ENCODE data around the gene CPT2. TPM values are rescaled to one million over a fixed set of nuclear protein-coding genes. Genes with fewer than 3 reads are reported as not detected.

CPT2 gene
- 17.3 and 19.6 TPM in 2 replicates for total RNA-seq (2022)
- percentile 69 among the genes with signal in this experiment for Bru-seq, nascent RNA
- percentile 56 among the genes with signal in this experiment for BruChase-seq, experiment 1, labeled RNA remaining after a 6-hour chase
- percentile 68 among the genes with signal in this experiment for BruChase-seq, experiment 2, labeled RNA remaining after a 2-hour chase
- long read RNA-seq, transcript CPT2-201 (5 exons, 3,094 nt): major isoform, 38 of 50 reads
- long read RNA-seq, transcript CPT2-207 (5 exons, 2,643 nt): minor isoform, 5 of 50 reads
- long read RNA-seq, partial matches to known transcripts: 3 of 50 reads
- long read RNA-seq, other reads (novel, unspliced or antisense): 0 of 50 reads

DNA sequence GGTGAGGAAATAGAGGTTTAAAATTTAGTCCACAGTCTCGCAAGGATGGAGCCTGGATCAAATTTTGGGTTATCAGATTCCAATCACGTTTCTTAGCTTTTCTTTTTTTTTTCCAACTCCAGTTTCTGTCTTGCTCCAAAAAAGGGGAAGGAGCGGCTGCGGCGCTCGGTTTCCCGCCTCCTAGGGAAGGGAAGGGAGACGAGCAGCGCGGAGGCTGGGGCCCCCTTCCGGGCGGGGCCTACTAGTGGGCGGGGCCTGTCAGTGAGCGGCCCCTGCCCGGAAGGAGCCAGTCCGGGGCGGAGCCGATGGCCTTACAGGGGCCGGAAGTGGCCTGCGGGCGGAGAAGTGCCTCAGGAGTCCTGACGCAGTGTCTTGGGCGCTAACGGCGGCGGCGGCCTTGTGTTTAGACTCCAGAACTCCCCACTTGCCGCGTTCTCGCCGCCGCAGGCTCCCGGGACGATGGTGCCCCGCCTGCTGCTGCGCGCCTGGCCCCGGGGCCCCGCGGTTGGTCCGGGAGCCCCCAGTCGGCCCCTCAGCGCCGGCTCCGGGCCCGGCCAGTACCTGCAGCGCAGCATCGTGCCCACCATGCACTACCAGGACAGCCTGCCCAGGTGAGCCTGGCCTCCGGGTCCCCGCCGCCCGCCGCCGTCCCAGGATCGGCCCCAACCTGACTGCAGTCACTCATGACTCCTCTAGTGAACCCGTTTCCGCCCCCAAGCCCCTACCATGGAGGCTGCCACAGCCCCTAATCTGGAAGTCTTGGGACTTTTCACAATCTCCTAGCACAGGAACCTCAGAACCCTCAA lies at the start of gene CPT2:
CPT2 (plus strand) TSS at position 340 of the 806 bp plus-strand sequence; CDS start at position 460, 120 bp downstream.
- no peaks in the 10 kb centered on the region for H3K27me3 Mint-ChIP-seq (ENCODE audit: insufficient read depth, unreplicated experiment)
- TF ChIP-seq, protein P1, sequence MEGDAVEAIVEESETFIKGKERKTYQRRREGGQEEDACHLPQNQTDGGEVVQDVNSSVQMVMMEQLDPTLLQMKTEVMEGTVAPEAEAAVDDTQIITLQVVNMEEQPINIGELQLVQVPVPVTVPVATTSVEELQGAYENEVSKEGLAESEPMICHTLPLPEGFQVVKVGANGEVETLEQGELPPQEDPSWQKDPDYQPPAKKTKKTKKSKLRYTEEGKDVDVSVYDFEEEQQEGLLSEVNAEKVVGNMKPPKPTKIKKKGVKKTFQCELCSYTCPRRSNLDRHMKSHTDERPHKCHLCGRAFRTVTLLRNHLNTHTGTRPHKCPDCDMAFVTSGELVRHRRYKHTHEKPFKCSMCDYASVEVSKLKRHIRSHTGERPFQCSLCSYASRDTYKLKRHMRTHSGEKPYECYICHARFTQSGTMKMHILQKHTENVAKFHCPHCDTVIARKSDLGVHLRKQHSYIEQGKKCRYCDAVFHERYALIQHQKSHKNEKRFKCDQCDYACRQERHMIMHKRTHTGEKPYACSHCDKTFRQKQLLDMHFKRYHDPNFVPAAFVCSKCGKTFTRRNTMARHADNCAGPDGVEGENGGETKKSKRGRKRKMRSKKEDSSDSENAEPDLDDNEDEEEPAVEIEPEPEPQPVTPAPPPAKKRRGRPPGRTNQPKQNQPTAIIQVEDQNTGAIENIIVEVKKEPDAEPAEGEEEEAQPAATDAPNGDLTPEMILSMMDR (IDR thresholded peaks at IDR 0.05; ENCODE audit: unreplicated experiment): no peak
- intact Hi-C loops (cut with micrococcal nuclease): no loop called here
- peaks cover 24% of the 10 kb centered on the region for H3K4me1 Mint-ChIP-seq (ENCODE audit: insufficient read depth, unreplicated experiment)
- peaks cover 7% of the 10 kb centered on the region for H3K36me3 Mint-ChIP-seq (ENCODE audit: insufficient read depth, unreplicated experiment)
- ChIA-PET POLR2A (interaction anchor here (0.6 to 4.3 kb wide), 14 partner anchors 11 to 1348 kb away, joined by 3 to 49 read pairs (median 4); partner anchors contain the start of gene CZIB), CTCF (interaction anchor here (0.6 to 2.7 kb wide), 6 partner anchors 10 to 278 kb away, joined by 3 to 17 read pairs (median 6); no protein-coding TSS in a partner anchor)
- H3K9me3 Mint-ChIP-seq (ENCODE audit: unreplicated experiment): no peaks in the 10 kb centered on the region
- H3K4me3 Mint-ChIP-seq (ENCODE audit: unreplicated experiment): peak within 1 kb of the TSS; percentile 94
- BruUV-seq (replicated peaks): TSS peak; percentile 32
- peak; percentile 91 for DNase-seq (ENCODE audit: unreplicated experiment)
- peak within 1 kb of the TSS; percentile 98 for H3K27ac Mint-ChIP-seq (ENCODE audit: low read depth, unreplicated experiment)

DNA sequence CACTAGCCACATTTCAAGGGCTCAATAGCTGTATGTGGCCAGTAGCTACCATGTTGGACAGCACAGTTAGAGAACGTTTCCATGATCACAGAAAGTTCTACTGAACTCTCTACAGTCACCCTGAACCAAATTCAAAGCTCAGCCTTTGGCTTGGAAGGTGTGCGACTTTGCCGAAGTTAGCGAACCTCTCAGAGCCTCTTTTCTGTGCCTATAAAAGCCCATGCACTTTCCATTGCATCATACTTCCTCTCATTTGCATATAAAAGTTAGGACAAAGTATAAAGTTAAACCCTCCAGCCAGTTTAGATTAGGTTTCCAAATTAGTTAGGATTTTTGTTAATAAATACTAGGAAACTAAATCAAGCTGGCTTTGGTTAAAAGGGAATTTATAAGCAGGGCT lies 49.5 kb upstream of the CPT2 start:
- ChIA-PET CTCF (interaction anchor here (0.8 kb wide), 1 partner anchor 91 kb away, joined by 3 read pairs; no protein-coding TSS in a partner anchor), POLR2A (interaction anchor here (1.1 kb wide), 1 partner anchor 17 kb away, joined by 3 read pairs; no protein-coding TSS in a partner anchor)
- TF ChIP-seq, protein P1 (IDR thresholded peaks at IDR 0.05; ENCODE audit: unreplicated experiment): no peak
- BruUV-seq (replicated peaks): no TSS peak
- H3K9me3 Mint-ChIP-seq (ENCODE audit: unreplicated experiment): no peaks in the 10 kb centered on the region
- H3K27ac Mint-ChIP-seq (ENCODE audit: low read depth, unreplicated experiment): no peak overlapping the region
- no peak overlapping the region for H3K4me3 Mint-ChIP-seq (ENCODE audit: unreplicated experiment)
- H3K36me3 Mint-ChIP-seq (ENCODE audit: insufficient read depth, unreplicated experiment): no peaks in the 10 kb centered on the region
- H3K27me3 Mint-ChIP-seq (ENCODE audit: insufficient read depth, unreplicated experiment): no peaks in the 10 kb centered on the region
- DNase-seq (ENCODE audit: unreplicated experiment): no peak
- intact Hi-C loops (cut with micrococcal nuclease): no loop called here
- H3K4me1 Mint-ChIP-seq (ENCODE audit: insufficient read depth, unreplicated experiment): peaks cover 15% of the 10 kb centered on the region

DNA sequence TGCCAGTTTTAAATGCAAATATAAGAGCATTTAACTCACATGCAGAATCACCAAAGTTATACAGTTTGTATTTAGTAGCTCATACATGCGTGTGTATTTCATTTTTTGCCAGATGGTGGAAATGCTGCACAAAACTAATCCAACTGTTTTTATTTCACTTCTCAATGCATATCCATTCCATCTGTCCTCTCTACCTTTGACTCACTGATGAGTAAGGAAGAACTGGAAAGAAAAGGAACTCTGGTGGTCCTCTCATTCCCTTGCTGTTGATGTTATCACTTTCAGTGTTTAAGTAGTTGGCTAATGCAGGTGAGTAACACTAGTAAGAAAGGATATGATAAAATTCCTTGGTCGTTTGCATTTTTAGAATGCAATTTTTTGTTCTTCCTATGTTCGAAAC lies 48.5 kb upstream of the CPT2 start:
- intact Hi-C loops (cut with micrococcal nuclease): no loop called here
- Mint-ChIP-seq H3K36me3 (ENCODE audit: insufficient read depth, unreplicated experiment) (no peaks in the 10 kb centered on the region), H3K4me3 (ENCODE audit: unreplicated experiment) (no peak overlapping the region), H3K27me3 (ENCODE audit: insufficient read depth, unreplicated experiment) (no peaks in the 10 kb centered on the region), H3K27ac (ENCODE audit: low read depth, unreplicated experiment) (no peak overlapping the region), H3K4me1 (ENCODE audit: insufficient read depth, unreplicated experiment) (peaks cover 15% of the 10 kb centered on the region), H3K9me3 (ENCODE audit: unreplicated experiment) (no peaks in the 10 kb centered on the region)
- BruUV-seq (replicated peaks): no TSS peak
- ChIA-PET POLR2A (interaction anchor here (0.6 to 1.1 kb wide), 2 partner anchors 16 to 96 kb away, joined by 3 read pairs; no protein-coding TSS in a partner anchor), CTCF (no interaction called here)
- no peak for DNase-seq (ENCODE audit: unreplicated experiment)
- TF ChIP-seq, protein P1 (IDR thresholded peaks at IDR 0.05; ENCODE audit: unreplicated experiment): no peak

DNA sequence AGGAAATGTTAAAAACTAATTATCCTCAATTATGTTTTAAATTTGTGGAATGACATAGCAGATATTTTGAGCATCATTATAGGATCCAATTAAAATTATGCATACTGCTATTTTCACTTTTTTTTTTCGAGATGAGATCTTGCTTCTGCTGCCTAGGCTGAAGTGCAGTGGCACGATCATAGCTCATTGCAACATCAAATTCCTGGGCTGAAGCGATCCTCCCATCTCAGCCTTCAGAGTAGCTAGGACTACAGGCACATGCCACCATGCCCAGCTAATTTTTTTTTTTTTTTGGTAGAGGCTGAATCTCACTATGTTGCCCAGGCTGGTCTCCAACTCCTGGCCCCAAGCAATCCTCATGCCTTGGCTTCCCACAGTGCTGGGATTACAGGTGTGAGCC lies 42.9 kb upstream of the CPT2 start:
- Mint-ChIP-seq H3K27ac (ENCODE audit: low read depth, unreplicated experiment) (no peak overlapping the region), H3K27me3 (ENCODE audit: insufficient read depth, unreplicated experiment) (no peaks in the 10 kb centered on the region), H3K4me3 (ENCODE audit: unreplicated experiment) (no peak overlapping the region), H3K4me1 (ENCODE audit: insufficient read depth, unreplicated experiment) (no peaks in the 10 kb centered on the region), H3K36me3 (ENCODE audit: insufficient read depth, unreplicated experiment) (no peaks in the 10 kb centered on the region), H3K9me3 (ENCODE audit: unreplicated experiment) (no peaks in the 10 kb centered on the region)
- ChIA-PET CTCF (interaction anchor here (0.6 to 1.2 kb wide), 2 partner anchors 29 to 1074 kb away, joined by 4 to 5 read pairs; no protein-coding TSS in a partner anchor), POLR2A (no interaction called here)
- intact Hi-C loops (cut with micrococcal nuclease): no loop called here
- BruUV-seq (replicated peaks): no TSS peak
- TF ChIP-seq, protein P1 (IDR thresholded peaks at IDR 0.05; ENCODE audit: unreplicated experiment): no peak
- peak; percentile 38 for DNase-seq (ENCODE audit: unreplicated experiment)
